22Rv1 (cell line): Measurements from ENCODE around the gene EGLN3.

ENCODE experiments used
- H3K27ac ChIP-seq: fragments of 450-650 bp; 2 replicates; pipeline ENCODE4 v1.5.1; 2017
- ZFX ChIP-seq: fragments of 450-650 bp; IDR thresholded peaks from 2 replicates; pipeline ENCODE4 v1.6.1; 2017; ENCODE audit warnings: antibody characterized with exemption, borderline replicate concordance
- TF ChIP-seq, protein P1 (sequence below): fragments of 450-650 bp; IDR thresholded peaks from 2 replicates; pipeline ENCODE4 v1.5.1; 2017; ENCODE audit warnings: mild to moderate bottlenecking

Gene EGLN3

DNA sequence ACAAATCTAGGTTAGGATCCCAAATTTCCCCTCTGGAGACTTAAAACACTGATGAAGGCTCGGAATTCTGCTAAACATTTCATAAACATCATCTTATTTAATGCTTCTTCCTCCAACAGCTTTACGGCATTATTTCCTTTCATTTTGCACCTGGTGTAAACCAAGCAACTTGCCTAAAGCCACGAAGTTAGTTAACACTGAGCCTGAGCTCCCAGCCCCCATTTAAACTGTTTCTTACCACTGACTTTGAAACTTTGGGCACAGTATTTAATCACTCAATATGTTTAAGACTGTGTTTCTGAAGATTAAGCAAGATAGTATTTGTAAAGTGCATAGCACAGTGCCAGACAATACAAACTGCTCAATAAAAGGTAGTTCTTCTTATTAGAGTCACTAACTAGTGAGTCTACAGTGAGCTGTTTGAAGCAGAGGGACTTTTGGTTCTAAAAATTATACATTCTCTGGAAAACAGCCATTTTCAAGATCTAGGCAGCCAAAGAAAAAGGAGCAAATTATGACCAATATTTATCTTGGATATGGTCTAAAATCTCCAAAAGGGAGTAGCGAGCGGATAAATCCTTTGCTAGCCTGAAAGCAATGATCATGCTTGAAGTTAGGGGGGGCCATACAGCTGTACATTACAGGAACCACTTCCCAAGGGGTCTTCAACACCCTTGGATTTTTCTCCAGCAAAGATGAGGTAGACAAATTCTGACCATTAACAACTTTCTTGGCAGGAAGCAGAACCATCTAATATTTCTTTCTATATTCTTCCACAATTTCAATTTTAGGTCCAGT is 4.0 kb downstream of the EGLN3 start:
- no peak for TF ChIP-seq ZFX
- TF ChIP-seq, protein P1, sequence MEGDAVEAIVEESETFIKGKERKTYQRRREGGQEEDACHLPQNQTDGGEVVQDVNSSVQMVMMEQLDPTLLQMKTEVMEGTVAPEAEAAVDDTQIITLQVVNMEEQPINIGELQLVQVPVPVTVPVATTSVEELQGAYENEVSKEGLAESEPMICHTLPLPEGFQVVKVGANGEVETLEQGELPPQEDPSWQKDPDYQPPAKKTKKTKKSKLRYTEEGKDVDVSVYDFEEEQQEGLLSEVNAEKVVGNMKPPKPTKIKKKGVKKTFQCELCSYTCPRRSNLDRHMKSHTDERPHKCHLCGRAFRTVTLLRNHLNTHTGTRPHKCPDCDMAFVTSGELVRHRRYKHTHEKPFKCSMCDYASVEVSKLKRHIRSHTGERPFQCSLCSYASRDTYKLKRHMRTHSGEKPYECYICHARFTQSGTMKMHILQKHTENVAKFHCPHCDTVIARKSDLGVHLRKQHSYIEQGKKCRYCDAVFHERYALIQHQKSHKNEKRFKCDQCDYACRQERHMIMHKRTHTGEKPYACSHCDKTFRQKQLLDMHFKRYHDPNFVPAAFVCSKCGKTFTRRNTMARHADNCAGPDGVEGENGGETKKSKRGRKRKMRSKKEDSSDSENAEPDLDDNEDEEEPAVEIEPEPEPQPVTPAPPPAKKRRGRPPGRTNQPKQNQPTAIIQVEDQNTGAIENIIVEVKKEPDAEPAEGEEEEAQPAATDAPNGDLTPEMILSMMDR, result no peak
- no peak overlapping the region for H3K27ac ChIP-seq

- TF ChIP-seq, protein P1, result no peak
- no peak for TF ChIP-seq ZFX
- H3K27ac ChIP-seq, result no peak overlapping the region
Observed at GRCh38 chr14:33945210-33946088, 5.4 kb downstream of the EGLN3 start.

DNA sequence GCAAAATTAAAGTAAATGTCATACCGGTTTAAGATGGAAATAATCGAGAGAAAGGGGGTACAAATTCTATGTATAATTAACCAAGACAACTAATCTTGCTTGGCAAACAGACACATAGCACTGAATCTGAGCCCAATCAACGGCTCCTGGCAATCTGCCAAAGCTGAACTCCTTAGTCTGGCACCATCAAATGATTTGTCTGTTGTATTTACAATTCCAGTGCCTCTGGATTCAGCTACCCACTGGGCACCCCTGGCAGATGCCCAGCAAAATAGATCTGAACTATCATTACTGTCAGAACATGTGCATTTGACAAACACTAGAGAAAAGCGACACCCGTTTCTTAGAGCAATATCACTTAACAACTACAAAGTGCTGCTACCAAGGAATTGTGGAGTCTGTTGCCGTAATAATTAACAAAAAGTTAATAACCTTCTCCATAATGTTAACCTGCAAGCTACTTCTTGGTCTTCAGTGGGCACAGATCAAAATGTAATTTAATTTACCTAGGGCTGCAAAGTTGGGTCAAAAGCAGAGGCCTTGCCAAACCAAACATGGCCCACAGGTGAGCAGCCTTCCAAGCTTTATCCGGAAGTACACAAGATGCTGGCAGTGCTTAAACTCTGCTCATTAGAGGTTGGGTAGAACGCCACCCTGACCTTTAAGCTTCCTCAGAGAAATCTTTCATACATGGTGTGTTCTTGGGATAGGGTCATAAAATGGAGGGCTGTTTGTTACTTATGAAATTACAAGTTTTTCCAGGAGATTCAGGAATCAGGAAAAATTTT is 7.6 kb downstream of the EGLN3 start:
- TF ChIP-seq, protein P1, result no peak
- TF ChIP-seq ZFX, result no peak

DNA sequence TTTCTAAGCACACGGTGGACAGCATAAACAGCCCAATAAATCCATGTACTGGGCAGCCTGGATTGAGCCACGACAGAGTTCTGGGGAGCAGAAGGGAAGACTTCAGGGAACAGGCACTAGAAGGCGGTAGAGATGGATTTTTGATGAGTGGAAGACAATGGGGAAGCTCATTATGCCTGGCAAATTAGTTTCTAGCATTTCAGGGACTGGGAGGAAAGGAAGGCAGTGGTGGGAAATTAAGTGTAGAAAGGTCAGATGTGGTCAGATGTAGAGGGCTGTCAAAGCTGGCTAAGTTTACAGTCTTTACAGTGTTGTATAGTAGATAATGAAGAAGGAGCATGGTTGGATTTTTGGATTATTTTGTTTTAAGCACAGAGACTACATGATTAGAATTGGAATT is 9.2 kb downstream of the EGLN3 start:
- no peak for TF ChIP-seq ZFX
- TF ChIP-seq, protein P1, result no peak
- no peak overlapping the region for H3K27ac ChIP-seq

More for the DNA sequence above, 7.6 kb downstream of the EGLN3 start:
- H3K27ac ChIP-seq, result peak overlapping the region; percentile 59

DNA sequence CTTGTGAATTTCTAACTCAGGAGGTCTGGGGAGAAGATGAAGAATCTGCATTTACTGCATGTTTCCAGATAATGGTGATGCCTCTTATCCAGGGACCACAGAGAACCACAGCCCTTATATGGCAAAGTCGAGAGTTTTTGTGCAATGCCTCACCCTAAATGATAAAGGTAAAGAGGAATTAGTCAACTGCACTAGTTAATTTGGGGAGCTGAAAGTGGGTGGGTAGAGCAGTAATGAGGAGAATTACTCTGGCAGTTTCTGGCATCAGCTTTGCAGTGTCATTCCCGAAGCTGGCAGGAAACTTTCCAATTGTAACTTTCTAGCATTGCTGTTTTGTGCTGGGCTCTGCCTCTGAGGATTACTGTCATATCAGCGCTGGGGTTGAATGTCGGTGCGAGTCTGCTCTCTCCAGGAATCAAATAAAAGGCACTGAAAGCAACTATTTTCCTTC is 10.3 kb downstream of the EGLN3 start:
- TF ChIP-seq, protein P1, result no peak
- no peak for TF ChIP-seq ZFX
- no peak overlapping the region for H3K27ac ChIP-seq

GRCh38 chr14:33938131-33938949 is 12.5 kb downstream of the EGLN3 start:
- TF ChIP-seq, protein P1, result no peak
- TF ChIP-seq ZFX, result no peak
- no peak overlapping the region for H3K27ac ChIP-seq
